Cardiac muscle cell (in vitro differentiated cells and primary cell): ENCODE results near the gene TREML1. TPM values are rescaled to one million over a fixed set of nuclear protein-coding genes. Genes with fewer than 3 reads are reported as not detected.
"Not testable (repeated sequence)": the region's sequence is repeated elsewhere in the genome, so short reads cannot be mapped to it uniquely, and the experiment has no call there.

ENCODE experiments used
- DNase-seq, 2 donors: peaks; one replicate each; pipeline versions ENCODE4 v3.0.0 to v3.0.0-alpha.2; 2010 to 2017; ENCODE audit warnings: low read depth in 1 of 2, low spot score in 1 of 2
- H3K27ac ChIP-seq: fragments of 200-600 bp; sonication (generic); 2 replicates; pipeline ENCODE4 v1.5.1; 2016
- H3K27me3 ChIP-seq: fragments of 200-600 bp; sonication (generic); 2 replicates; pipeline ENCODE4 v1.6.0; 2016; ENCODE audit warnings: control low read depth
- H3K36me3 ChIP-seq: fragments of 200-600 bp; sonication (generic); 2 replicates; pipeline ENCODE4 v1.5.1; 2016; ENCODE audit warnings: control low read depth
- H3K4me1 ChIP-seq: fragments of 200-600 bp; sonication (generic); 2 replicates; pipeline ENCODE4 v1.8.1; 2017; ENCODE audit warnings: low read depth, mild to moderate bottlenecking, mixed run types
- H3K4me3 ChIP-seq: fragments of 200-600 bp; sonication (generic); 2 replicates; pipeline ENCODE4 v1.5.1; 2016; ENCODE audit warnings: mild to moderate bottlenecking
- H3K9me3 ChIP-seq: fragments of 200-600 bp; sonication (generic); 2 replicates; pipeline ENCODE4 v1.5.1; 2017; ENCODE audit warnings: low read depth, mild to moderate bottlenecking, control low read depth
- polyA plus RNA-seq: library from polyadenylated mRNA; unstranded; fragments of >200 nt; fragmentation: Nextera tagmentation; extraction: Ambion mirVana; gene quantifications from 2 replicates; pipeline ENCODE4 v1.2.1, GENCODE V29; 2016
- total RNA-seq: library from RNA; depleted of rRNA; stranded (reverse); fragments of >200 nt; gene quantifications from 2 replicates; pipeline ENCODE4 v1.2.3, GENCODE V29; 2016
- TF ChIP-seq, protein P1 (sequence below): IDR thresholded peaks from 2 replicates; pipeline ENCODE4 v1.5.1; 2012; ENCODE audit warnings: low read depth, mild to moderate bottlenecking, low read length

TREML1 gene
- total and polyA plus RNA-seq, 2 experiments from 2014 or later = not detected

DNA sequence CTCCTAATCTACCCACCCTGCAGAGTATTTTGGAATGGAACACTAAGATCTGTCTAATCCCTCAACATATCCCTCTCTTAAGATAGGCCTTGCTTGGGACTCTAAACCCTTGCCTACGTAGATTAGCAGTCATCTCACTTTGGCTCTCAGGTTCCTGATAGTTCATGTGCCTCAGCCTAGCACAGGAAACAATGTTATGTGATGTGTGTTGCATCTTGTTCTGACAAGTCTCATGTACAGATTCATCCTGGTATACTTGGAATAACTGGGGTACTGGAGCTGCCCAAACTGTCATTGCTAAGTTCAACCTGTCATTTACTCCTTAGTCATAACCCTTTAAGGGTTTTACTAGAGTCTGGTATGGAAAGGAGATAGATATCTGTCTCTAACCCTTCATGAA lies 34.1 kb downstream of the TREML1 start:
- H3K9me3 ChIP-seq = no peaks in the 10 kb centered on the region
- peaks cover 12% of the 10 kb centered on the region for H3K4me1 ChIP-seq
- no peak overlapping the region for H3K4me3 ChIP-seq
- no peak overlapping the region for H3K27ac ChIP-seq
- no peaks in the 10 kb centered on the region for H3K36me3 ChIP-seq
- H3K27me3 ChIP-seq = no peaks in the 10 kb centered on the region
- TF ChIP-seq, protein P1, sequence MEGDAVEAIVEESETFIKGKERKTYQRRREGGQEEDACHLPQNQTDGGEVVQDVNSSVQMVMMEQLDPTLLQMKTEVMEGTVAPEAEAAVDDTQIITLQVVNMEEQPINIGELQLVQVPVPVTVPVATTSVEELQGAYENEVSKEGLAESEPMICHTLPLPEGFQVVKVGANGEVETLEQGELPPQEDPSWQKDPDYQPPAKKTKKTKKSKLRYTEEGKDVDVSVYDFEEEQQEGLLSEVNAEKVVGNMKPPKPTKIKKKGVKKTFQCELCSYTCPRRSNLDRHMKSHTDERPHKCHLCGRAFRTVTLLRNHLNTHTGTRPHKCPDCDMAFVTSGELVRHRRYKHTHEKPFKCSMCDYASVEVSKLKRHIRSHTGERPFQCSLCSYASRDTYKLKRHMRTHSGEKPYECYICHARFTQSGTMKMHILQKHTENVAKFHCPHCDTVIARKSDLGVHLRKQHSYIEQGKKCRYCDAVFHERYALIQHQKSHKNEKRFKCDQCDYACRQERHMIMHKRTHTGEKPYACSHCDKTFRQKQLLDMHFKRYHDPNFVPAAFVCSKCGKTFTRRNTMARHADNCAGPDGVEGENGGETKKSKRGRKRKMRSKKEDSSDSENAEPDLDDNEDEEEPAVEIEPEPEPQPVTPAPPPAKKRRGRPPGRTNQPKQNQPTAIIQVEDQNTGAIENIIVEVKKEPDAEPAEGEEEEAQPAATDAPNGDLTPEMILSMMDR = no peak
- DNase-seq = no peak

DNA sequence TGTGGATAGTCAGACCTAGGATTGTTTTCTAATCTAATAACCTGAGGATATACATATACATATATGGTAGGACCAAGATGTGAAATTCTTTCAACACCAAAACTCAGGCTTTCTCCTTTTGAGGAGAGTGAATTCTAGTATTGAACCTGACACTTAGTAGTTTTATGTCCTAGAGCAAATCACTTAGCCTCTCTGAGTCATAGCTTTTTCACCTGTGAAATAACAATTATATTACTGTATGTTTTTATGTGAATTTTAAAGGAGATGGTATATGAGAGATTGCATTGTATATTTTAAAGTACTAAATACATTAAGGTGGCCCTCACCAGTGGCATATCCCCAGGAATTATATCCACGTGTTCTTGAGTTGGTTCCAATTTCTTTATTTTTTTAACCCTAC lies 34.6 kb downstream of the TREML1 start:
- no peaks in the 10 kb centered on the region for H3K36me3 ChIP-seq
- TF ChIP-seq, protein P1 = no peak
- no peaks in the 10 kb centered on the region for H3K9me3 ChIP-seq
- no peak overlapping the region for H3K27ac ChIP-seq
- DNase-seq = no peak
- no peaks in the 10 kb centered on the region for H3K27me3 ChIP-seq
- no peak overlapping the region for H3K4me3 ChIP-seq
- H3K4me1 ChIP-seq = peaks cover 12% of the 10 kb centered on the region

DNA sequence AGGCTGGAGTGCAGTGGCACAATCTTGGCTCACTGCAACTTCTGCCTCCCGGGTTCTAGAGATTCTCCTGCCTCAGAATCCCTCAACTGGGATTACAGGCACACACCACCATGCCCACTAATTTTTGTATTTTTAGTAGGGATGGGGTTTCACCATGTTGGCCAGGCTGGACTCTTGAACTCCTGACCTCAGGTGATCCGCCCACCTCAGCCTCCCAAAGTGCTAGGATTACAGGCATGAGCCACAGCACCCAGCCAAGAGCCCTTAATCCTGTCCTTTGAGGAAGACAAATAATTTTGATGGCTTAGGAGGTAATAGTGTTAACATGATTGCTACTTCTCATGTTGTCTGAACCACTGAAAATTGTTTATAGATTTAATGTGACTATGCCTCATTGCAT lies 39.1 kb downstream of the TREML1 start:
- not testable (repeated sequence) for H3K4me1 ChIP-seq, H3K9me3 ChIP-seq, H3K4me3 ChIP-seq, DNase-seq, H3K36me3 ChIP-seq, H3K27me3 ChIP-seq, H3K27ac ChIP-seq

DNA sequence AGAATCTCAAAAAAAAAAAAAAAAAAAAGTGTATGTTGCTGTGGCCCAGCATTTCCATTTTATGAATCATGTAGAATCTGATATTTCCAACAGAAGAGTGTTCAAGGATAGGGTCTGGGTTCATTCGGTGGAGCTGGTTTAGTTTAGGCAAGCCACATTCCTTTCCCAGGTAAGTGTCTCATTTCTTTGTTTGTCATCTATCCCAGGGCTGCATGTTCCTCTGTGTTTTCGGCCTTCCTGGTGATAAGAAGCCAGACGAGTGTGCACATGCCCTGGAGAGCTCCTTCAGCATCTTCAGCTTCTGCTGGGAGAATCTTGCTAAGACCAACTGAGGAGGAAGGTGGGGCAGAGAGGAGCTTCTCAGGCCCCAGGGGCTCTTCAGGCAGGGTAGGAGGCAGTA lies 43.1 kb downstream of the TREML1 start:
- TF ChIP-seq, protein P1 = no peak
- no peak for DNase-seq
- H3K27ac ChIP-seq = no peak overlapping the region
- H3K27me3 ChIP-seq = no peaks in the 10 kb centered on the region
- H3K9me3 ChIP-seq = no peaks in the 10 kb centered on the region
- no peaks in the 10 kb centered on the region for H3K4me1 ChIP-seq
- H3K36me3 ChIP-seq = no peaks in the 10 kb centered on the region
- no peak overlapping the region for H3K4me3 ChIP-seq

DNA sequence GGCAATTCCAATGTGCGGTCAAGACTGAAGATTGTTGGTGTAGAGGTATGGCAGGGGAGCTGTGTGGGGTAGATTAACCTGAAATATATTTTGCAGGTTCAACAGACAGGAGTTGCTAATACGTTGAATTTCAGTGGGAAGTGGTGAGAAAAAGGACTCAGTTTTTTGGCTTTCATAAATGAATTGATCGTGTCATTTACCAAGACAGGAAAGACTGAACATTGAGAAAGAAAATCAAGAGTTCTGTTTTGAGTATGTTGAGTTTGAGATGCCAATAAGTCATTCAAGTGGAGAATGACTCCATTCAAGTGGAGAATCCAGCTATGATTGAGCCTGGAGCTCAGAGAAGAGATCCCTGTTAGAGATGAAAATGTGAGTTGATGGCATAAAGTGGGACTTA lies 50.3 kb downstream of the TREML1 start:
- Histone ChIP-seq H3K4me1 (no peaks in the 10 kb centered on the region), H3K9me3 (no peaks in the 10 kb centered on the region), H3K36me3 (peaks cover 1% of the 10 kb centered on the region), H3K4me3 (no peak overlapping the region), H3K27me3 (no peaks in the 10 kb centered on the region), H3K27ac (no peak overlapping the region)
- no peak for DNase-seq
- TF ChIP-seq, protein P1 = no peak

DNA sequence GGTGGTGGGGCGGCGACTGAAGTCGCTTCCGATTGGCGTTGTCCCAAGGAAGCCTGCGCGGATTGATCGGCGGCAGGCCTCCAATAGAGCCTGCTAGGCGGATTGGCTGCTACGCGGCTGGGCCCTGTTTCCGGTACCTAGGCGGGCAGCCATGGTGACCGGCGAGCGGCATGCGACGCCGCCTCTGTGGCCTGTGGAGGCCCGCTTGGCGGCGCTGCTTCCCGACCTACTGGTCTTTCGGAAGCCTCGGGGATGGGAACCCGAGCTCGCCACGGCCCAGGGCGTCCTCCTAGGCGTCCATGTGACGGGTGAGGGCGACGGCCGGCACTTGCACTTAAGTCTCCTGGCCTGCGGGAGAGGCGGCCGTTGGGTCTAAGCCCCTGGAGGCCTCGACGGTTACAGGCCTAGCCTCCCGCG lies 53.3 kb downstream of the TREML1 start:
- Histone ChIP-seq H3K4me1 (no peaks in the 10 kb centered on the region), H3K27me3 (no peaks in the 10 kb centered on the region), H3K9me3 (no peaks in the 10 kb centered on the region), H3K27ac (peak overlapping the region; percentile 26), H3K36me3 (peaks cover 24% of the 10 kb centered on the region), H3K4me3 (no peak overlapping the region)
- DNase-seq = peak; percentile 5 to 14
- TF ChIP-seq, protein P1 = no peak

Other genes starting within 250 kb of the TREML1 start
- gene UNC5CL, start 115.1 kb downstream of the TREML1 start, total RNA-seq = 7.6 and 13.9 TPM in 2 replicates
- gene UNC5CL, start 115.1 kb downstream of the TREML1 start, polyA plus RNA-seq = 3.3 and 5.3 TPM in 2 replicates
- gene TSPO2, start 111.9 kb downstream of the TREML1 start, total RNA-seq = not detected in 2 replicates
- not detected in 2 replicates for gene TSPO2, start 111.9 kb downstream of the TREML1 start, polyA plus RNA-seq
- gene APOBEC2, start 101.1 kb downstream of the TREML1 start, total RNA-seq = 135 and 172 TPM in 2 replicates
- 107 and 156 TPM in 2 replicates for gene APOBEC2, start 101.1 kb downstream of the TREML1 start, polyA plus RNA-seq
- gene OARD1, start 82.0 kb downstream of the TREML1 start, total RNA-seq = 22.4 and 27.5 TPM in 2 replicates
- 56.3 and 80.0 TPM in 2 replicates for gene OARD1, start 82.0 kb downstream of the TREML1 start, polyA plus RNA-seq
- gene NFYA, start 81.4 kb downstream of the TREML1 start, total RNA-seq = 9.8 and 14.4 TPM in 2 replicates
- gene NFYA, start 81.4 kb downstream of the TREML1 start, polyA plus RNA-seq = 8.0 and 14.5 TPM in 2 replicates
- gene TREM2, start 8.8 kb upstream of the TREML1 start, total RNA-seq = not detected in 2 replicates
- not detected in 2 replicates for gene TREM2, start 8.8 kb upstream of the TREML1 start, polyA plus RNA-seq
- gene TREML2, start 46.8 kb upstream of the TREML1 start, total RNA-seq = not detected in 2 replicates
- gene TREML2, start 46.8 kb upstream of the TREML1 start, polyA plus RNA-seq = not detected in 2 replicates
- gene TREML4, start 74.0 kb upstream of the TREML1 start, total RNA-seq = not detected in 2 replicates
- not detected in 2 replicates for gene TREML4, start 74.0 kb upstream of the TREML1 start, polyA plus RNA-seq
- gene TREM1, start 132.3 kb upstream of the TREML1 start, total RNA-seq = not detected in 2 replicates
- not detected in 2 replicates for gene TREM1, start 132.3 kb upstream of the TREML1 start, polyA plus RNA-seq
- gene NCR2, start 181.3 kb upstream of the TREML1 start, total RNA-seq = not detected in 2 replicates
- gene NCR2, start 181.3 kb upstream of the TREML1 start, polyA plus RNA-seq = not detected in 2 replicates